PC-3 (cell line): ENCODE data around the gene ARHGEF7. TPM values are rescaled to one million over a fixed set of nuclear protein-coding genes. Genes with fewer than 3 reads are reported as not detected.
A peak's percentile ranks its signal among the peaks of the same experiment; 100 is the strongest.

ENCODE experiments used
- ATAC-seq: fragments of 200-7000 bp; cut with Tn5 transposase; 2 replicates; pipeline ENCODE4 v1.9.1; 2020; ENCODE audit warnings: mild to moderate bottlenecking, moderate library complexity
- BruUV-seq: library from RNA; stranded (reverse); fragments of 400-500 nt; replicated peaks from 2 replicates; lab custom pipeline; 2021; lab: Mats Ljungman, UMichigan
- CTCF ChIA-PET: fragments of 300-600 bp; sonication (Branson Sonifier 250); formaldehyde crosslinking; loops from one replicate; lab custom pipeline; 2022; ENCODE audit warnings: antibody characterized with exemption; lab: Charles Lee
- POLR2A ChIA-PET: fragments of 300-600 bp; sonication (Branson Sonifier 250); formaldehyde crosslinking; loops from one replicate; lab custom pipeline; 2022; ENCODE audit warnings: antibody characterized with exemption; ENCODE audit not compliant: unreplicated experiment; lab: Charles Lee
- DNase-seq: peaks from one replicate; pipeline ENCODE4 v3.0.0-alpha.2; 2015
- H2AFZ ChIP-seq: fragments of 300-600 bp; sonication (generic); 2 replicates; pipeline ENCODE4 v1.6.0; 2016; ENCODE audit warnings: antibody characterized with exemption, low read length
- H3F3A ChIP-seq: fragments of 300-600 bp; sonication (generic); one replicate; pipeline ENCODE4 v1.6.0; 2017; ENCODE audit warnings: antibody characterized with exemption, low read length, control low read depth, mild to moderate bottlenecking; ENCODE audit not compliant: unreplicated experiment
- H3K27ac ChIP-seq: fragments of 300-600 bp; sonication (generic); 2 replicates; pipeline ENCODE4 v1.5.1; 2016; ENCODE audit warnings: mild to moderate bottlenecking, low read length
- H3K27me3 ChIP-seq: fragments of 300-600 bp; sonication (generic); 2 replicates; pipeline ENCODE4 v1.6.1; 2016; ENCODE audit warnings: low read length, mixed read lengths
- H3K36me3 ChIP-seq: fragments of 300-600 bp; sonication (generic); 2 replicates; pipeline ENCODE4 v1.6.1; 2016; ENCODE audit warnings: low read depth, mixed run types, low read length, mixed read lengths
- H3K4me1 ChIP-seq: fragments of 300-600 bp; sonication (generic); 2 replicates; pipeline ENCODE4 v1.5.1; 2016; ENCODE audit warnings: low read length; ENCODE audit not compliant: insufficient read depth
- H3K4me2 ChIP-seq: fragments of 300-600 bp; sonication (generic); 2 replicates; pipeline ENCODE4 v1.6.0; 2016; ENCODE audit warnings: low read length
- H3K4me3 ChIP-seq: fragments of 300-600 bp; sonication (generic); 2 replicates; pipeline ENCODE4 v1.5.1; 2016; ENCODE audit warnings: mild to moderate bottlenecking, low read length, mixed read lengths
- H3K79me2 ChIP-seq: fragments of 300-600 bp; sonication (generic); 2 replicates; pipeline ENCODE4 v1.6.1; 2017; ENCODE audit warnings: low read length, mixed read lengths
- H3K9ac ChIP-seq: fragments of 300-600 bp; sonication (generic); 2 replicates; pipeline ENCODE4 v1.6.0; 2016; ENCODE audit warnings: mild to moderate bottlenecking, low read length
- H3K9me2 ChIP-seq: fragments of 300-600 bp; sonication (generic); replicated peaks from 2 replicates; pipeline ENCODE4 v1.6.1; 2016; ENCODE audit warnings: mixed run types, low read length, mixed read lengths
- H3K9me3 ChIP-seq: fragments of 300-600 bp; sonication (generic); 2 replicates; pipeline ENCODE4 v1.6.1; 2016; ENCODE audit warnings: low read length, mixed read lengths
- H4K20me1 ChIP-seq: fragments of 300-600 bp; sonication (generic); 2 replicates; pipeline ENCODE4 v1.6.1; 2016; ENCODE audit warnings: low read length, mixed read lengths
- EZH2 ChIP-seq: fragments of 300-600 bp; sonication (generic); IDR thresholded peaks from one replicate; pipeline ENCODE4 v1.6.1; 2017; ENCODE audit warnings: antibody characterized with exemption, mild to moderate bottlenecking, low read length; ENCODE audit not compliant: unreplicated experiment
- EZH2phosphoT487 ChIP-seq: fragments of 300-600 bp; sonication (generic); IDR thresholded peaks from 2 replicates; pipeline ENCODE4 v1.6.1; 2018; ENCODE audit warnings: mild to moderate bottlenecking, antibody characterized with exemption, low read length, borderline replicate concordance
- intact Hi-C: fragments of 100-400 bp; cut with micrococcal nuclease; formaldehyde crosslinking; loops from 2 replicates; pipeline ENCODE4 v1.9.0; 2023
- total RNA-seq: library from RNA; depleted of rRNA; stranded (reverse); fragments of >200 nt; gene quantifications from 2 replicates; pipeline ENCODE4 v1.2.3, GENCODE V29; 2014
- TF ChIP-seq, protein P1 (sequence below): fragments of 300-600 bp; sonication (generic); conservative IDR thresholded peaks from 2 replicates; pipeline ENCODE4 v1.5.1; 2017; ENCODE audit warnings: antibody characterized with exemption, low read depth, mild to moderate bottlenecking, low read length

The ARHGEF7 gene
- total RNA-seq, 1 experiment from 2014 or later: 14.7 TPM

DNA sequence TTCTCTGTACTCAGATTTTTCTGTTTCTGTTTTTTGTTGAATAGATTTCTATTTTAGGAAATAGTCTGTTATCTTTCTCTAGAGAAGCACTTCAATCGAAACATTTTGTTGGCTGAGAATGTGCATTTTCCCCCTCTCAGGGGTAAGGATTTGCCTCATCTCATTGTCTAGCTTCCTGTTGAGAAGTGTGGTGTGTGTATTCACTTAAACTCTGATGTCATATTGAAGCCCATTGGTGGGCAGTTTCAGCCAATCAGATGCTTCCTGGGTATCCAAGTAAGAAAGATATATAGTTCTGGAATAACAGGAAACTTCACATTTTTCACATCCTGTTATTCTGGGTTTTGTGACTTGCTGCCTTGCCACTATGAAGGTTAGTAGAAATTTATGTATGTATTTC lies 87.6 kb downstream of the ARHGEF7 start:
- Histone ChIP-seq H3K36me3 (no peaks in the 10 kb centered on the region), H3K4me1 (no peaks in the 10 kb centered on the region), H3F3A (no peaks in the 10 kb centered on the region), H3K9ac (no peak overlapping the region), H3K4me2 (no peak overlapping the region), H3K9me3 (no peaks in the 10 kb centered on the region), H2AFZ (no peak overlapping the region), H3K27me3 (no peaks in the 10 kb centered on the region), H3K27ac (no peak overlapping the region), H3K9me2 (no peaks in the 10 kb centered on the region), H3K4me3 (no peak overlapping the region), H3K79me2 (peaks cover 68% of the 10 kb centered on the region), H4K20me1 (peaks cover 11% of the 10 kb centered on the region; the same call in 1 of the 2 replicates)
- intact Hi-C loops: no loop called here
- no TSS peak for BruUV-seq
- DNase-seq (peak; percentile 18), ATAC-seq (peak; percentile 20; the same call in 1 of the 2 replicates)
- ChIA-PET CTCF (interaction anchor here (0.5 kb wide), 1 partner anchor 136 kb away, joined by 7 read pairs; no protein-coding TSS in a partner anchor), POLR2A (no interaction called here)
- TF ChIP-seq EZH2: no peak
- no peak for TF ChIP-seq EZH2phosphoT487
- TF ChIP-seq, protein P1, sequence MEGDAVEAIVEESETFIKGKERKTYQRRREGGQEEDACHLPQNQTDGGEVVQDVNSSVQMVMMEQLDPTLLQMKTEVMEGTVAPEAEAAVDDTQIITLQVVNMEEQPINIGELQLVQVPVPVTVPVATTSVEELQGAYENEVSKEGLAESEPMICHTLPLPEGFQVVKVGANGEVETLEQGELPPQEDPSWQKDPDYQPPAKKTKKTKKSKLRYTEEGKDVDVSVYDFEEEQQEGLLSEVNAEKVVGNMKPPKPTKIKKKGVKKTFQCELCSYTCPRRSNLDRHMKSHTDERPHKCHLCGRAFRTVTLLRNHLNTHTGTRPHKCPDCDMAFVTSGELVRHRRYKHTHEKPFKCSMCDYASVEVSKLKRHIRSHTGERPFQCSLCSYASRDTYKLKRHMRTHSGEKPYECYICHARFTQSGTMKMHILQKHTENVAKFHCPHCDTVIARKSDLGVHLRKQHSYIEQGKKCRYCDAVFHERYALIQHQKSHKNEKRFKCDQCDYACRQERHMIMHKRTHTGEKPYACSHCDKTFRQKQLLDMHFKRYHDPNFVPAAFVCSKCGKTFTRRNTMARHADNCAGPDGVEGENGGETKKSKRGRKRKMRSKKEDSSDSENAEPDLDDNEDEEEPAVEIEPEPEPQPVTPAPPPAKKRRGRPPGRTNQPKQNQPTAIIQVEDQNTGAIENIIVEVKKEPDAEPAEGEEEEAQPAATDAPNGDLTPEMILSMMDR: no peak

DNA sequence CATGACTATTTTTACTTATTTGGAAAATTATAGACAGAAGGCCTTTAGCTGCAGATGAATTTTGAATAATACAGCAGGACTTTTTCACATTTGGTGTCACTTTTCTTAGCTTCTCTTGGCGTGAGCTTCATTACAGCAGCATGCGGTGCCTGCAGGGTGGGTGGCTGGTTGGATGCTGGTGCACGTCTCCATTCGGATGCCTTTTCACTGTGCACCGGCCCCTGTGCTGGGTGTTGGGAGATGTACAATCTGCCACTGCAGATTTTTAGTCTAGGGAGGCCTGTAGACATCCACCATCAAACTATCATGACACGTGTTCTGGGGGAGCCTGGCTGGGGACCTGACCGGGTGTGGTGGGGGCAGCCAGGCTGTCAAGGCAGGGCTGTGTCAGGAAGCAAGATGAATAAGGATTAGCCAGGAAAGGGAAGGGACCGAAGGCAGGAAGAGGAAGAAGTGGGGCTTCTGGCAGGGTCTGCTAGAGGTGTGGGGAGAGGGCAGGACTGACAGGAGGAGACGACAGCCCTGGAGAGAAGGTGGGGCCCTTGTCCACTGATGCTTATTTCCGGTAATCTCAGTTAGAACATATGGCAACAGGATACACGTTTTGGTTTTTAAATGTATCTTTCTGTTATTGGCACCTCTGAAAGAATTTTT lies 88.8 kb downstream of the ARHGEF7 start:
- TF ChIP-seq EZH2: no peak
- no peak for TF ChIP-seq EZH2phosphoT487
- TF ChIP-seq, protein P1: no peak

More for the DNA sequence above, 88.8 kb downstream of the ARHGEF7 start:
- BruUV-seq: no TSS peak
- Histone ChIP-seq H3K36me3 (no peaks in the 10 kb centered on the region), H3K27me3 (no peaks in the 10 kb centered on the region), H3K9me2 (no peaks in the 10 kb centered on the region), H4K20me1 (peaks cover 11% of the 10 kb centered on the region; the same call in 1 of the 2 replicates), H3K4me2 (no peak overlapping the region), H3K9me3 (no peaks in the 10 kb centered on the region), H3K4me1 (no peaks in the 10 kb centered on the region), H3K79me2 (peaks cover 75% of the 10 kb centered on the region), H3K9ac (no peak overlapping the region), H3K27ac (no peak overlapping the region), H3F3A (no peaks in the 10 kb centered on the region), H3K4me3 (no peak overlapping the region), H2AFZ (no peak overlapping the region)
- DNase-seq (no peak), ATAC-seq (no peak)
- ChIA-PET POLR2A (no interaction called here), CTCF (no interaction called here)
- intact Hi-C loops: no loop called here
